Measurements from ENCODE around the gene SMNDC1. TPM values are rescaled to one million over a fixed set of nuclear protein-coding genes. Genes with fewer than 3 reads are reported as not detected.
A peak's percentile ranks its signal among the peaks of the same experiment; 100 is the strongest.

SMNDC1 gene
- total RNA-seq, 1 donor from 2014 or later = 21.3 TPM

- DNase-seq = no peak
These were observed 22.7 kb upstream of the SMNDC1 start for GRCh38 chr10:110327262-110327914.

- no peak for DNase-seq
These were observed 21.8 kb upstream of the SMNDC1 start for GRCh38 chr10:110326351-110327032.

DNA sequence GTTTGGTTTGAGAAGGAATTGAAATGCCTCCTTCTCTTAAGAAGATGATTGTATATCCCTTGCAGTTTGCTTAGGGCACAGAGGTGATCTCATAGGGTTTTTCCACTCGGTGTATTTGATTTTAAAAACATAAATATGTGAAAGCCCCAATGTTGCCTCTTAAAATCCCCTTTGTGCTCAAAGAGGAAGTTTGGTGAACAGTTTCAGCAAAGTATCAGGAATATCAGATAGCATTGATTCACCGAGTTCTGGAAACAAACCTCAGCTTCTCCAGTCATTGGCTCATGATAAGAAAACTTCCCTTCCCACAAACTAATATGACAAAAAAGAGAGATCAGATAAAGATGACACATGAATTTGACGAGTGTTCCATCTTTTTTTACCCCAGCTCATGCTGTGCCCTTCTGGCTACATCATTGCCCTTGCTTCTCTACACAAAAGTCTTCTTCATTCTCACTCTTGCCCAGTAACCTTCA lies 20.1 kb upstream of the SMNDC1 start:
- DNase-seq = no peak

DNA sequence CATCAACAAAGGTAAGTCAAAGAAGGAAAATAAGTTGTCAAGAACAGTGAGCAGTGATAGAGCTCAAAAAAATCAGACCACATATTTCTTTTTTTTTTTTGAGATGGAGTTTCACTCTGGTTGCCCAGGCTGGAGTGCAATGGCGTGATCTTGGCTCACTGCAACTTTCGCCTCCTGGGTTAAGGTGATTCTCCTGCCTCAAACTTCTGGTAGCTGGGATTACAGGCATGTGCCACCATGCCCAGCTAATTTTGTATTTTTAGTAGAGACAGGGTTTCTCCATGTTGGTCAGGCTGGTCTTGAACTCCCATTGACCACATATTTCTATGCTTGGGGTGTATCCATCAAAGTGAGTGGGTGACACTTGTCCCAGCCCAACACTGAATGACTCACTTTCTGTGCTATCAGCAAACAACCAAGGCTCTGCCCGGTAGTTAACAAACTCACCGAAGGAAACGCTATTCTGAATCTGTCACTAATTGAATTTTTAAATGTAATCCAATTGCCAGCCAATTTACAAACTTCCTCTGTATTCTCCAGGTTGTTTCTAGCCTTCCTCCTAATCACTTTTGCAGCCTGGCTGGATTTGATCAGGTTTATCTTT lies 19.6 kb upstream of the SMNDC1 start:
- no peak for DNase-seq

DNA sequence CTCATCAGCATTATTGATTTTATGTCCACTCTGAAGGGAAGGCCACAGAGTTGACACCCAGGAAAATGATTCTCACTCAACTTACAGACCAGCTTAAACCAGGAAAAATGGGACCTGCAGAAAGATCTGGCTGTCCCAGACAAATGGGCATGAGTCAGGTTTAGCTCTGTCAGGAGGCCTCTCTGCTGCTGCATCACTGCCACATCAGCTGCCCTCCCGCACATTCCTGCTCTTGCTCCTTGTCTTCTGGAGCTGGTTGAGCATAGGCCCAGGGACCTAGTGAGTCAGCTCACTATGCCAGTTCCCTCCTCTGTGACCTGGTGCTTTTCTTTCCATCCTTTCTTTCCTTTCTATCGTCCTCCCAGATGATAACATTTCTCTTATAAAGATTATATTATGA lies 18.8 kb upstream of the SMNDC1 start:
- no peak for DNase-seq

GRCh38 chr10:110321869-110322620 lies 17.3 kb upstream of the SMNDC1 start:
- DNase-seq = no peak

GRCh38 chr10:110317866-110318850 lies 13.4 kb upstream of the SMNDC1 start:
- DNase-seq = no peak

DNA sequence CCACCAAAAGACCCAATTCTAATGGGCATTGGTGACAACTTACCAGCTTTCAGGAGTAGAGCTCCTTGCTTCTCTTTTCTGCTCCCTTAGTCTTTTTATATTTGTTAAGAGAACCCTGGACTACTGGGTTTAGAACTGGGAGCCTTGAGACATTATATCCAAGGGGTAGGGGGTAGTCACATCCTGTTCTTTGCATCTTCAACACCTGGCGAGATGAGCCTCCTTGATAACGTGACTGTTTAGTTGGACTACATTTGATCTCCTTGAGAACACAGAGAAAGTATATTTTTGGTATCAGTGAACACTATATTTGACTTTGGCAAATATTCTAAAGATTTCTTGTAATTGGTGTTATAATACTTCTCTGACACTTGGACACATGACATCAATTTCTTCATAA lies 9.0 kb upstream of the SMNDC1 start:
- DNase-seq = no peak

- DNase-seq = no peak
These were observed 7.5 kb upstream of the SMNDC1 start for GRCh38 chr10:110312206-110312605.

DNA sequence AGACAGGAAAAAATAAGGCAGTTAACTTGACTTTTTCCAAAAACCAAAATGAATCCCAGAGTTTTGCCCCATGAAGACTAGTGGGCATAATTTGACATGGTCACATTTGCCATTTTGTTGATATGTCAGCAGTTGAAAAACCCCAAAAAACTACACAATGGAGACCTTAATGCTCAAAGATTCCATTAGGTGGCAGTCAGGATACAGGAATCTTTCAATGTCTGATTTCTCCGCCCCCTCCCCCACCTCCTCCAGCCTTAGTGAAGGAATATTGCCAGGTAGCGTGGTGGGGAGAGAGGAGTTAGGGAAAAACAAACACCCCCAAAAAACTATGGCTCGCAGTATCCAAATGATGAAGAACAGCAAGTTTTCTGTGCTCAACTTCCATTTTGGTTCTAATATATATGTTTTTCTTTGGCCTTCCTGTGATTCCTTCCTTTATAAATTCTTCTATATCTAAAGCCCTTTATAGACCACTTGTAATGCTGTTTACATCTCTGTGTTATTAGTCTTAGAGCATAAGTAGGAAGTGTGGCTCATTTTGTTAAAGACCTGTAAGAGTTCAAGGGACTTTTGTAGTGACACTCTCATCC lies 6.7 kb upstream of the SMNDC1 start:
- peak; percentile 75 for DNase-seq

DNA sequence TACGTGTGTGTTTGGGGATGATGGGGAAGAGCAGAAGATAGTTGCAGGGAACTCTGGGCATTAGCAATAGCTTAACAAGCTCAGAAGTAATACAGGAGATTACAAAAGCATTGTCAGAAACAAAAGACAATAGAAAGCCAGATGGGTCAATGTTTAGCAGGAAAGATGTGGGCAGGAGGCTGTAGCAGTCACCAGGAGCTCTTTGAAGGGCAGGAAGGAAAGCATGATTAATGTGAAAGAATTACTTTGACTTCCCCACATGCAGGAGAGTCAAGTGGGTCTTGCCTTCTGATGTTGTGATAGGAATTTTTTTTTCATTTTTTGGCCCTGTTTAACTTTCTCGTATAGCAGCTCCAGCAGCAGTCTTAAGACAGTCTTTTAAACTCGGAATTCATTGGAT lies 6.0 kb upstream of the SMNDC1 start:
- no peak for DNase-seq

DNA sequence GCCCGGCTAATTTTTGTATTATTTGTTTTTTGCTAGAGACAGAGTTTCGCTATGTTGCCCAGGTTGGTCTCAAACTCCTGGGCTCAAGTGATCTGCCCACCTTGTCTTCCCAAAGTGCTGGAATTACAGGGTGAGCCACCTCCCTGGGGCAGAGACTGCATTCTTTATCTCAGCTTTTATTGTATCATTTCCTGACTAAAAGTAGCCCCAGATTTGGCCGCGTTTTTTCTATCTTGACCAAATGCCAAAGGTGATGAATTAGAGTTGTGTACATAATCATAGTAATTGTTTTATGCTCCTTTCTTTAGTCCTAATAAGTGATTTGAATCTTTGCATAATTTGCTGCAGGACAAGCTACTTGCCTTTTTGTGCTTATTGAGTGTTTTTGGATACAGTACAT lies 3.1 kb upstream of the SMNDC1 start:
- DNase-seq = no peak

DNA sequence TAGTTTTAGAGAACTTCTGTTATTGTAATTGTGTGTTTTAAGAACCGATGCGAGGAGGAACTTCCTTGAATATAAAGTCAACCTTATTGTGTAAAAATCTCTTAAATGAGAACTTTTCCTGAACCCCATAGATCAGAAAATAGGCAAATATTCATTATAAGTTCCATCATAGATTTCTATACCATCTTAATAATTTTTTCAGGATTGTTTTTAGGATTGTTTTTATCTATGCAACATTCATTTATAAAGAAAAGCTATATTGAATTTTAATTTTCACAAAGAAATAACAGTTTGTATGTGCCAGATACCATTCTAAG lies 1.7 kb upstream of the SMNDC1 start:
- no peak for DNase-seq

DNA sequence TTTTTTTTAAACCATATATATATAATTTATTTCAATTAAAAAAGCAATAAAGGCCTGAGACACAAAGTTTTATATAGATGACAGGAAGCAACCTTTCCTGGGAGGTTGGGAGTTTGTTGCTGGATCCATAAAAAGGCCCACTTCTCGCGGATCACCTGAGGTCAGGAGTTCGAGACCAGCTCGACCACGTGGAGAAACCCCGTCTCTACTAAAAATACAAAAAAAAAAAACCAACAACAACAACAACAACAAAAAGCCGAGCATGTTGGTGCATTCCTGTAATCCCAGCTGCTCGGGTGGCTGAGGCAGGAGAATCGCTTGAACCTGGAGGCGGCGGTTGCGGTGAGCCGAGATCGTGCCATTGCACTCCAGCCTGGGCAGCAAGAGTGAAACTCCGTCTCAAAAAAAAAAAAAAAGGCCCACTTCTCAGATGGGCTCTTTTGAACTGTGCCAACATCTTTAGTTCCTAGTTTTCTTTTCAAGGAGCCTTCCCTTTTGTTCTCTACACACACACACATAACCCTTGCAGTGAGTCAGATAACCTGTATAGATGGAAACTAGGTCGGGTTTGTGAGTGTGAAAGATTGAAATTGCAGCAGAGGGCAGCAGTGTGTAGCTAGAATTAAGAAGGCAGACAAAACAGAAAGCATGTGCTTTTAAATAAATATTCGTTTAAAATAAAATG lies 1.2 kb upstream of the SMNDC1 start:
- peak; percentile 80 for DNase-seq

- DNase-seq = no peak
These were observed 333 bp downstream of the SMNDC1 start for GRCh38 chr10:110304394-110304779.

- no peak for DNase-seq
These were observed 1.0 kb downstream of the SMNDC1 start for GRCh38 chr10:110303681-110304080.

GRCh38 chr10:110300486-110300986 lies 4.2 kb downstream of the SMNDC1 start:
- no peak for DNase-seq

GRCh38 chr10:110296966-110297365 lies 7.8 kb downstream of the SMNDC1 start:
- DNase-seq = no peak

DNA sequence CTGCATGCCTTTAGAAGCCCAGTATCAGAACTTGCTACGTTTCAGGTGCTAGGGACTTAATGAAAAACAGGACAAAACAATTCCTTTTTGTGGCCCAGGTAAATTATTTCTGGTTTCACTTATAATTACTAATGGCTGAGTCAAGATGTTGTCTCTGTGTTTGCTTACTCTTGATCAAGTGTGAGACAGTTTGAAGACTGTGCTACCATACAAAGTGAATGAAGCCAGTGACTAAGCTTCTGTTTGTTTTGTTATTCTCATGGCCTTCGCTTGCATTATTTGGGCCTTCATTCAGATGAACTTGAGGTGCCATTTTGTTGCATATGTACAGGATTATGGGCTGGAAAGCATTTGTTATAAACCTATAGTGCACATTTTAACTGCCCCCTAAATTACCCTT lies 17.9 kb downstream of the SMNDC1 start:
- no peak for DNase-seq

DNA sequence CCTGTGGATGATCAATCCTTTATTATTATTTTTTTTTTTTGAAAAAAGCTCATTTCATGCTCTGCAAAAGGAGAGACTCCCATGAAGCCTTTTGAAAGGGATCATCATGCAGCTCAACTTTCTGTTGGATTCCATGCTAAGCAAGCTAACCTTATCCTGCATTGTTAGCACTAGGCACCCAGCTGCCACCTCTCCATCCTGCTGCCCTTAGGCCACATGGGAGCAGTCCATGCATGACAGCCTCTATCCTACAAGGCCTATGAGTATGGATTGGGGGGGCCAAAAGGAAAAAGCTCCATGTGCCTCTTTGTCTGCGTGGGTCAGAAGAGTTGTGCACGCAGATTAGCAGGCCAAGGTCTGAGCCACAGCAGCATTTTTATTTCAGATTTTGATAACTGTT lies 19.2 kb downstream of the SMNDC1 start:
- no peak for DNase-seq

DNA sequence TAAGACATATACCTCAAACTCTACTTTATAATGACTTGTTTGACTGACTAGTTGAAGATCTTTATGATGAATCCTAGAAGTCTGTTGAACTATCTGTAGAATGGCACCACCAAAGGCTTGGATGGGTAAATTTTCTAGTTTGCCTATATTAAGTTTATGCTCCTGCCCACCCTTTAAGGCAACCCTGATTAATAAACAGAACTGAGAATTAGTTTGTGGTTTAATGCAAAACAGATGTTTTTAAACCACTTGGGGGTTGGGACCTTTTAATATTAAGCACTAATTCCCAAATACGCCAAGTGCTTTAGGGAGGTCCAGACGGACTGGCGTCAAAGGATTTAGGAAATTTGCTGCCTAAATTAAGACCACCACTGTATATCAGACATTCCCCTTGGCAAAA lies 20.5 kb downstream of the SMNDC1 start:
- DNase-seq = no peak
